IPS DF 19.7 (cell line): ENCODE measurements around the gene ZNF12.
A peak's percentile ranks its signal among the peaks of the same experiment; 100 is the strongest.

ENCODE experiments used
- DNase-seq: peaks from one replicate; pipeline ENCODE4 v3.0.0-alpha.2; 2013; ENCODE audit warnings: low read depth, low spot score

Gene ZNF12

GRCh38 chr7:6647541-6647940, 59.2 kb downstream of the ZNF12 start:
- DNase-seq, result no peak

GRCh38 chr7:6647080-6647479, 59.7 kb downstream of the ZNF12 start:
- DNase-seq, result no peak

GRCh38 chr7:6646465-6646864, 60.3 kb downstream of the ZNF12 start:
- no peak for DNase-seq

- no peak for DNase-seq
Observed at GRCh38 chr7:6644728-6645127, 62.0 kb downstream of the ZNF12 start.

GRCh38 chr7:6643915-6644625, 62.7 kb downstream of the ZNF12 start:
- DNase-seq, result no peak

GRCh38 chr7:6642861-6643640, 63.7 kb downstream of the ZNF12 start:
- no peak for DNase-seq

GRCh38 chr7:6642239-6642839, 64.4 kb downstream of the ZNF12 start:
- no peak for DNase-seq

GRCh38 chr7:6641305-6642035, 65.3 kb downstream of the ZNF12 start:
- no peak for DNase-seq

- DNase-seq, result peak; percentile 50
Observed at GRCh38 chr7:6640246-6640721, 66.5 kb downstream of the ZNF12 start.

GRCh38 chr7:6639627-6640026, 67.1 kb downstream of the ZNF12 start:
- DNase-seq, result no peak

GRCh38 chr7:6639032-6639431, 67.7 kb downstream of the ZNF12 start:
- no peak for DNase-seq
